Omental fat pad (tissue), 4 donors: ENCODE measurements around the gene KCTD15. TPM values are rescaled to one million over a fixed set of nuclear protein-coding genes. Genes with fewer than 3 reads are reported as not detected.

Experiments used
- ATAC-seq: fragments of 150-250 bp; one replicate; pipeline ENCODE4 v1.9.1; 2016; ENCODE audit warnings: mild to moderate bottlenecking, moderate library complexity; ENCODE audit not compliant: low FRiP score
- DNase-seq: peaks from one replicate; pipeline ENCODE4 v3.0.0-alpha.2; 2019; ENCODE audit warnings: low spot score
- total RNA-seq, 4 donors: library from RNA; depleted of rRNA; stranded (reverse); fragments of >200 nt; gene quantifications; one replicate each; pipeline ENCODE4 v1.1.0, GENCODE V29; 2016
- TF ChIP-seq, protein P1 (sequence below), 3 donors: fragments of 450-650 bp; IDR thresholded peaks; one replicate each; pipeline ENCODE4 v1.5.1; 2016 to 2017; ENCODE audit warnings: antibody characterized with exemption in 3 of 3, mild to moderate bottlenecking in 3 of 3, moderate library complexity in 2 of 3

Gene KCTD15
- total RNA-seq, 4 donors from 2014 or later, result 30.6 to 49.7 (median 38.2) TPM

DNA sequence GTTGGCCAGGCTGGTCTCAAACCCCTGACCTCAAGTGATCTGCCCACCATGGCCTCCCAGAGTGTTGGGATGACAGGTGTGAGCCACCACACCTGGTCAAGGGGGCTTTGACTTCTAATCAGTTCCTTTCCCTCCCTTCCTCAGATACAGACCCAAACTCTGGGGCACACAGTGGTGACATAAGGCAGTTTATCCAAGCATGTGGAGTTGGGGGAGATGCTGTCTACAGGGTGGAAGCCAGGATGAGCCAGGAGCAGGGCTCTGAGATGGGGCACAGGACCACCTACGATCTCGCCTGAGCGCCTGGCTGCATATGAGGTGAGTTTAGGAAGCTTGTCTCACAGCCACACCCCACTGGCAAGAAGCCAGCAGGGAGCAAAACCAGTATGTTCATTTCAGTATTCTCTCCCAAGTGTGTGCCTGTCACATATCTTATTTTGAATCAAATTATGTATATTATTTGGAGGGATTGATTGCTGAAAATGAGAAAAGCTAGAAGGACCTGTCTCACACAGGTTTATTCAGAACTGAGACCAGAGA, 67.7 kb downstream of the KCTD15 start:
- ATAC-seq (no peak), DNase-seq (no peak)
- TF ChIP-seq, protein P1, sequence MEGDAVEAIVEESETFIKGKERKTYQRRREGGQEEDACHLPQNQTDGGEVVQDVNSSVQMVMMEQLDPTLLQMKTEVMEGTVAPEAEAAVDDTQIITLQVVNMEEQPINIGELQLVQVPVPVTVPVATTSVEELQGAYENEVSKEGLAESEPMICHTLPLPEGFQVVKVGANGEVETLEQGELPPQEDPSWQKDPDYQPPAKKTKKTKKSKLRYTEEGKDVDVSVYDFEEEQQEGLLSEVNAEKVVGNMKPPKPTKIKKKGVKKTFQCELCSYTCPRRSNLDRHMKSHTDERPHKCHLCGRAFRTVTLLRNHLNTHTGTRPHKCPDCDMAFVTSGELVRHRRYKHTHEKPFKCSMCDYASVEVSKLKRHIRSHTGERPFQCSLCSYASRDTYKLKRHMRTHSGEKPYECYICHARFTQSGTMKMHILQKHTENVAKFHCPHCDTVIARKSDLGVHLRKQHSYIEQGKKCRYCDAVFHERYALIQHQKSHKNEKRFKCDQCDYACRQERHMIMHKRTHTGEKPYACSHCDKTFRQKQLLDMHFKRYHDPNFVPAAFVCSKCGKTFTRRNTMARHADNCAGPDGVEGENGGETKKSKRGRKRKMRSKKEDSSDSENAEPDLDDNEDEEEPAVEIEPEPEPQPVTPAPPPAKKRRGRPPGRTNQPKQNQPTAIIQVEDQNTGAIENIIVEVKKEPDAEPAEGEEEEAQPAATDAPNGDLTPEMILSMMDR (IDR thresholded peaks at IDR 0.05), result no peak

DNA sequence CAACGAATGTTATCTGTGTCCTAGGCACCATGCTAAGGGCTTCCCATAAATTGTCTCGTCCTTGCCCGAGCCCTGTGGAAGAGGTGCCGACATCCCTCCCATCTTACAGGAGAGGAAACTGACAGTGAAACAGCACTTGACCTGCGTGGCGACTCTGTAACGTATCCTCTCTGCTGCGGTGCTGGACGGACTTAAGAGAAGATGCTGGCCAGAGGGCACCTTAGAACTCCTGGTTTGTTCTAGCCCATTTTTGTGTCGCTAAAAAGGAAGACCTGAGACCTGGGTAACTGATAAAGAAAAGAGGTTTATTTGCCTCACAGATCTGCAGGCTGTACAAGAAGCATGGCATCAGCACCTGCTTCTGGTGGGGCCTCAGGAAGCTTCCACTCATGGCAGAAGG, 68.6 kb downstream of the KCTD15 start:
- ATAC-seq (no peak), DNase-seq (no peak)
- TF ChIP-seq, protein P1 (IDR thresholded peaks at IDR 0.05), result no peak

Other genes with a start within 250 kb of the KCTD15 start
- gene CHST8, start 174.9 kb upstream of the KCTD15 start, total RNA-seq, result 1 to 10 TPM in 3 of 4 donors, not detected in 1; 1.3 to 4.8 (median 1.4) TPM